Posterior vena cava (tissue), 2 donors: ENCODE data around the gene CAMTA2. TPM values are rescaled to one million over a fixed set of nuclear protein-coding genes. Genes with fewer than 3 reads are reported as not detected.

ENCODE experiments used
- DNase-seq: peaks from one replicate; pipeline ENCODE4 v3.0.0-alpha.2; 2020; ENCODE audit warnings: low spot score
- intact Hi-C, 2 donors: fragments of 100-400 bp; cut with DNase I; formaldehyde crosslinking; loops; one replicate each; pipeline versions ENCODE4 v1.14.1 to v1.14.2; 2022 to 2023
- total RNA-seq, 2 donors: library from RNA; stranded (reverse); fragmentation: NEBNext Ultra II Directional; extraction: Animal tissue kit (Norgen Biotek cat#: 25700); gene quantifications; one replicate each; pipeline ENCODE4 v1.2.1, GENCODE V29; 2021
- donor health status: DM: yes; HTN: yes; CAD: no.
- donor health status: DM: yes; HTN: yes; CAD: no.

Gene CAMTA2
- total RNA-seq, 2 donors from 2014 or later, result 52.0 to 72.2 TPM

DNA sequence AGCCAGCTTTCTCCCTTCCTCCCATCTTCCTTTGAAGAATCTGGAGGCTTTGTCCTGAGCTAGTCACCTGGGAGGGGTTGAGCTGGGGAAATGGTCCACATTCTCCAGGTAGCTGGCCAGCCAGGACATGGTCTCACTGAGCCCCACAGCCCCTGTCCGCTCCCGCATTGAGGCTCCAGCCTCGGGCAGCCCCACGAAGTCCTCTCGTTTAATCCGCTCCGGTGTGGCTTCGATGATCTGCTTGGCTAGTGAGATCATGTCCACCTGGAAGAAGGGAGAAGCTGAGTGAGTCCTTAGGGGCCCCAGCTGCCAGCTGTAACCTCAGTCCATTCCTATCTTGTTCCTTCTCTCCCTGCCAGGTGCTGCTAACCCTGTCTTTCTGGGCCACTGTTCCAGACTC, 17.2 kb downstream of the CAMTA2 start:
- intact Hi-C loops, result no loop called here
- no peak for DNase-seq

DNA sequence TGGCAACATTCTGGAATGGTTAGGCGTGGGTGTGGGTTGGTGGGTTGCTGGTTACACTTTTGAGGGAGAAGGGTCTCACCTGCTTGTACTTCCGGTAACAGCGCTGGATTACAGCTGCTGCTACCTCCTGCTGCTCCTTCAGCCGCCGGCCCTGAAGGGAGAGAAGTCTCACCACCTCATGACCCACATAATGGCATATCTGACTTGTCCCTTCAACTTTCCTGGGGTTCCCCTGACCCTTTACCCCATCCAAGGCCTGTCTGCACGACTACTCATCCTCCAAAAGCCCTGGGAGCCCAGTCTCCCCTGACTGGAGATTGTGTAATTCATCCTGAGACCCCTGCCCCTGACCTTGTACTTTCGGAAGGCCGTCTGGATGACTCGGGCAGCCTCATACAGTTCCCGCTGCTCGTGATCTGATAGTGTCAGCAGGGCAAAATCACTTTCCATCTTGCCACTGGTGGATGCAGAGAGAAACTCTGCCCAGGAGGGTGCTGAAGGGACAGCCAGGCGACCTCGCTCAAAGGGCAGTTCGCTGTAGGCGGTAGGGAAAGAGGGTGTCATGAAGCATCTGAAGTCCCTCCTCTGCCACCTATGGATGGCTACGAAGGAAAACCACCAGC, 17.8 kb downstream of the CAMTA2 start:
- DNase-seq, result no peak
- intact Hi-C loops, result no loop called here

DNA sequence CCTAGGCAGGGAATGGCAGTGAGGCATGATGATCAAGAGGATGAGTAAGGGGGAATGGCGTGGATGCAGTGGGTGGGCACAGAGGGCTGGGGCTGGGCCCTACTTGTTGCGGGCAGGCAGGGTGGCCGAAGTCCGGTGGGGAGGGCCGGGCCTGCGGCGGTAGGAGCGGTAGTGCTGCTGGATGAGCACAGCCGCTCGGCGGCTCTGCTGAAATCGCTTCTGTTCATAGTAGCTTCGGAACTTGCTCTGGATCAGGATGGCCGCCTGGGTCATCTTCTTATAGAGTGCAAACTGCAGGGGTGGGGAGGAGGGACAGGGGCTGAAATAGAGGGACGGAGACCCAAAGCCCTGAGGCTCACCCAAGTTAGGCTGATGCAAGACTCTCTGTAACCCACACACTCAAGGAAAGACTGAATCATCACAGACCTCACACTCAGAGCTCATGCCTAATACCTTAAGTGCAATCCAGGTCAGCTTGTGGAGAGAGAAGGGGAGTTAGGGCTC, 18.4 kb downstream of the CAMTA2 start:
- intact Hi-C loops, result no loop called here

DNA sequence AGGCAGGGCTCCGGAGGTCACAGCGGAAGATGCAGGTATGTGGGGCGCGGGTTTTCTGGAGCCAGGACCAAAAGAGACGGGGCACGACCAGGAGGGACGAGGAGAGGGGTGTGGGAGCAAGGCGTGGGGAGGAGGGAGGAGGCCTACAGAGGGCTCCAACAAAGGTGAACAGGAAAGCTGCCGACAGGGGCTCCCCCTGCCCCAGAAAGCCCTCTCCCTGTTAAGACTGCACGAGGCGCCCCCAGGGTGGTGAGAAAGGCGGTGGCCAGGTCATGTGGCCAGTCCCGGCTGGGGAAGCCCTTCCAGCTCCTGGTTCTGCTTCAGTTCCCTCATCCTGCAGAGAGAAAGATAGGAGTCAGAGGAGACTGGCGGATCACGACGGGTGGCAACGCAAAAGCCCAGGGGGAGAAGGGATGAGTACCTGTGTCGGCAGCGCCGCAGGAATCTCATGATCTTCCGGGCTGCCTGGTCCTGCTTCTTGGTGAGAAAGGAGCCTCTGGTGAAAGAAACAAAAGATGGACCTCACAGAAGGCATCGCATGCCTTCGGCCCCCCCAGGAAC, 18.9 kb downstream of the CAMTA2 start:
- intact Hi-C loops, result no loop called here
- DNase-seq, result no peak

More for the DNA sequence above, 18.4 kb downstream of the CAMTA2 start:
- no peak for DNase-seq

DNA sequence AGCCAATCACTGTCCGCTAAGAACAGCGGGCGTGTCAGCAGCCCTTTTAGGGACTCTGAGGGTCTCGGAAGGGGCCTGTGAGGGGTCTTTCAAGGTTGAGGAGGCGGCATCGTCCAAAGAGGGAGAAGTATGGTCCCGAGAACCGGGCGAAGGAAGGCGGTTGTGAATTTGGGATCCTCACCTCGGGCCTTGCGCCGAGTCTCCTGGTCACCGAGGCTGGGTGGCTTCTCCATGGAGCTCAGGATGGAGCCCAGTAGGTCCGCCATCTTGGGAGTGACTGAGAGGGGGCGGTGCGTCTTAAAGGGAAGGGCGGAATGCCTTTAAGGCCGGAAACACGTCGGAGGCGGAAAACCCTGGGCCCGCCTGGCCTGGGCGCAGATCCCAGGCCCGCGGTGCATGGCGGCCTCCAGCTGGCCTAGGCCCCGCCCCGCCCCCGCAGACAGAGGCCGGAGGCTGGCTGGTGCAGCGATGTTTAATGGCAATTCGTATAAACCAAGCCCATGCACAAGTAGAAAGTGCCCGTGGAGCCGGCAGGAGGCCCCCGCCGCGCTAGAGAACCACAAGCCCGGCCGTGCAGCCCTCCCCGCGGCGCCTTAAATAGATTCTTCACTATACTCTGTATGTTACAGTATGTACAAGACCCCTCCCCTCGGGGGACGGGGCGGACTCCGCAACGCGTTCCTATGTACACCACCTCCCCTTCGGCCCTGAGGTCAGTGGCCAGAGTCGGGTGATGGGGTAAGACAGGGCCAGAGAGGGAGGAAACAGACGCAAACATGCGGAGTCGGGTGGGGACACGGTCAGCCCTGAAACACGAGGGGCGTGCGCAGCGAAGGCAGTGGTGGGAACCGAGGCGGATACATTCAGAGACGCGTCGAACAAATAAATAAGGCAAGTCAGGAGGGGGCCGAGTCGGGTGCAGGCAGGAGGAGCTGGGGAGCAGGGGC, 19.7 kb downstream of the CAMTA2 start, which contains the start of gene SPAG7:
SPAG7 (minus strand) TSS at position 279 of the 947 bp plus-strand sequence; CDS start at position 266, 13 bp downstream.
- peak; percentile 98 for DNase-seq
- intact Hi-C loops, result no loop called here

DNA sequence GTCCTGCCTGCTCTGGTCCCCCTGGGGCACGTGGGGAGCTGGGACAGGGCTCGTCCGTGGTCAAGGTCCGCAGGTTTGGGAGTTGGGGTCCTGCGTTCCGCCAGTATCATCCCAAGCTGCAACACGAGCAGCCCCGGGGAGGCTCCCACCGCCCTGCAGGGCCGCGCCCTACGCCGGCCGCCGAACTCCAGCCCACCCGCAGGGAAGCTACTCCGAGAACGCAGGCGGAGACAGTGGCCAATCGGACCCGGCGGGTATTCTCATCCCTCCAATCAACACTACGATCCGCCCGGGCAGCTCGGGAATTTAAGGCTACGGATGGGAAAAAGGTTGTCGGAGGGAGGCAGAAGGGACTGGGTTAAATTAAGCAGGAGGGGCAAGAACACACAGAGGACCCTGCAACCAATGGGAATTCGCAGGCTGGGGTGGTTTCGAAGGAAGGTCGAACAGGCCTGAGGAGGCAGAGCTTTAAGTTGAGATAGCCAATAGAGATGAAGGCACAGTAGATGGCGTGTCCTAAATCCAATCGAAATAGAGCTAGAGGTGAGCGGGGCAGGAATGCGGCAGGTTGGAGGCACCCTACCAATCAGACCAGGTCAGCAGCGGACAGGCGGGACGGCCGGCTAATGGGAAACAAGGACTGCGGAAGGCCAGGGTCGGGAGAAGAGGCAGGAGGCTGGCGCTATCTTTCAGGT, 20.5 kb downstream of the CAMTA2 start:
- intact Hi-C loops, result no loop called here
- peak; percentile 99 for DNase-seq

DNA sequence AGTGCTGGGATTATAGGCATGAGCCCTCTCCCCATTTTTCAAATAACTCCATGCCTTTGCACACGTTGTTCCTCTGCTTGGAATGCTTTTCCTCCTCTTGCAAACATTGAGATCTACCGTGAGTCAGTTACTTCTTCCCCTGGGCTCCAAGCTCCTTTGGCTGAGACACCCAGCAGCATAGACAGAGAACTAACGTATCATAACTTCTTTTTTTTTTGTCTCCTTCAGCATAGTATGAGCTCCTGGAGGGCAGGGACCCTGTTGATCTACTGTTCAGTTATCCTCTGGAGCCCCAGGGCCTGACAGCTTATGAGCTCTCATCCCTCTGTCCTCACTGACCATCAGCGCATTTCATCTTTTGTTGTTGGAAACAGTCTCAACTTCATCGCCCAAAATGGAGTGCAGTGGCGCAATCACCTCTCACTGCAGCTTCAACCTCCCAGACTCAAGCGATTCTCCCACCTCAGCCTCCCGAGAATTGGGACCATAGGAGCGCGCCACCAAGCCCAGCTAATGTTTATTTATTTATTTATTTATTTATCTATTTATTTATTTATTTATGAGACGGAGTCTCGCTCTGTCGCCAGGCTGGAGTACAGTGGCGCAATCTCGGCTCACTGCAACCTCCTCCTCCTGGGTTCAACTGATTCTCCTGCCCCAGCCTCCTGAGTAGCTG, 22.0 kb downstream of the CAMTA2 start:
- intact Hi-C loops, result no loop called here
- DNase-seq, result no peak

DNA sequence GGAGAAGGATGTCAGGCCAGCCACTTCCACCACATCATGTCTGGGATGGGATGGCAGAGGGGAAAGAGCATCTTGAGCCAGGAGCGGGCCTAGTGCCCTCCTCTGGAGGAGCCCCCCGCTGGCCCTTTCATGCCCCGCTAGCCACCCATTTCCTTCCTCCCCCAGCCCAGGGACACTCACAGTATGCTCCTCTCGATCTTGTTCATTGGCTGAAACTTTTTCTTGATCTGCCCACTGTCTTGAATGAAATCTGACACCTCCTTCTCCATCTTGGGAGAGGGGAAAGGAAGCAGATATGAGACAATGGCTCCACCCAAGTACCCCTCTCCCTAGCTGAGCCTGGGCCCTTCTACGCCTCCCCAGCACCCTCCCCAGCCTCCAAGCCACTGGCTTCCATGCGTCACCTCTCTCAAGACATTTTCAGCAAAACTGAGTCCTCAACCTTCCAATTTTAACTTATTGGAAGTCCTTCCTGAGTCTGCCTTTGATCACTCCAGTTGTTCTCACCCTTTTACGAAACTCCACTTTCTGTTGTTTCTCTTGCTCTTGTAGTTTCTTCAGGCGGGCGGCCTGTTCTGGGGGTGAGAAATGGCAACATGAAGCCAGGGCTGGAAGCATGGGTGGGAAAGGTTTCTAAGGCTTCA, 27.1 kb downstream of the CAMTA2 start:
- intact Hi-C loops, result no loop called here
- DNase-seq, result no peak

DNA sequence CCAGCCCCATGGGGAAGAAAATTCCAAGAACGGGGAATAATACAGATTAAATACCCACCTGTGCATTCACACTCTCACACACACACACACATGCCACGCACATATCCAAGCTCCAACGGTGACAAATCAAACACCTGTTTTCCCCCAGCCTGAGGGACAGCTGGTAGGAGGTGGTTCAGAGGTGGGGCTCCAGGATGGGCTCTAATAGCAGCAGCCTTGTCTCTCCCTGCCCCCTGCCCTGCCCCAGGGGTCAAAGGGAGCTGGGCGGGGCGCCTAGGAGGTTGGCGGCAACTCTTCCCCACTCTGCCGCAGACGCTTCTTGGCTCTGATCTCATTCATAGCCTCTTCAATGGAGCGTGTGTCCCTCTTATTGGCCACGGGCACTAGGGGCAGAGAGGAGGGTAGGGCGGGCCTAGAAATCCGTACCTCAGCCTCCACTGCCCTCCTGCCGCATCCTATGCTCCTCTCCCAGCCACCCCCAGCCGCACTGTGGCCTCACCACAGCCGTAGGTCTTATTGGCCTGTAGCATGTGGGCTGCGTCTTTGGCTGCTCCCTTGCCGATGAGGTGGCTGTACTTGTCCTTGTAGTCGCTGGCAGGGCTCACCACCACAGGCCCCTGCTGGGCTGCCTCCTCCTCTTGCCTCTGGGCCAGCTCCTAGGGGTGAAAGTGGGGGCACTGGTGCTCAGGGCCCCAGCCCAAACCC, 28.1 kb downstream of the CAMTA2 start:
- intact Hi-C loops, result loop anchor here in 1 of 2 donors (10.0 kb wide), 1 partner anchor 235 kb away; the partner anchor contains the start of gene ZNF594
- DNase-seq, result no peak

DNA sequence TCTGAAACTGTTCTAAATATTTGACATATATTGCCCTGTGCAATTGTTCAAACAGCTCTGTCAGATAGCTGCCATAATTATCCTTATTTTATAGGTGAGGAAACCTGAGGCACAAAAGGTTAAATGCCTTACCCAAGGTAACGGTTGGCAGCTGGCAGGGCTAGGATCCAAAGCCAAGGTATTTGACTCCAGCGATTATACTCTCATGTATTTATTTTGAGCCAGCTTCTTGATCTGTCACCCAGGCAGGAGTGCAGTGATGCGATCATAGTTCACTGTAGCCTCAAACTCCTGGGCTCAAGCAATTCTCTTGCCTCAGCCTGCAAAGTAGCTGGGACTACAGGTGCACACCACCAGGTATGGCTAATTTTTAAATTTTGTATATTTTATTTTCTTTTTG, 29.4 kb downstream of the CAMTA2 start:
- DNase-seq, result no peak
- intact Hi-C loops, result loop anchor here in 1 of 2 donors (10.0 kb wide), 1 partner anchor 237 kb away; the partner anchor contains the start of gene ZNF594

DNA sequence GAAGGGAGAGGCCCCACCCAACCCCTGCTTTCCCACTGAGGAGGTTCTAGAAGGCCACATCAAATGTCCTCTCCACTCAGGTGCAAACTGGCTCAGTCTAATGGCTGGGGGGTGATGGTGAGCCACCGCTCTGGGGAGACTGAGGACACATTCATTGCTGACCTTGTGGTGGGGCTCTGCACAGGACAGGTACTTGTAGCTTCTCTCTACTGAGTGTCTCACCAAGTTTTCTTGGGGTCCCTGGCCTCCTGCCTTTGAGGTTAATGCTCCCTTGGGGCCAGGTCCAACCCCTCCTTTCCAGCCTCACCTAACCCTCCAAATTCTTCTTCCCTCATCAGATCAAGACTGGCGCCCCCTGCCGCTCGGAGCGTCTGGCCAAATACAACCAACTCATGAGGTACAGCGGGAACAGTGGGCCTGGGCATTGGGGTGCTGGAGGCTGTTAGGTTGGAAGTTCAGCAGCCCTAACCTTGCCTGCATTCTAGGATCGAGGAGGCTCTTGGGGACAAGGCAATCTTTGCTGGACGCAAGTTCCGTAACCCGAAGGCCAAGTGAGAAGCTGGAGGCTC, 30.9 kb downstream of the CAMTA2 start:
- no peak for DNase-seq
- intact Hi-C loops, result loop anchor here in 1 of 2 donors (10.0 kb wide), 1 partner anchor 238 kb away; the partner anchor contains the start of gene ZNF594

DNA sequence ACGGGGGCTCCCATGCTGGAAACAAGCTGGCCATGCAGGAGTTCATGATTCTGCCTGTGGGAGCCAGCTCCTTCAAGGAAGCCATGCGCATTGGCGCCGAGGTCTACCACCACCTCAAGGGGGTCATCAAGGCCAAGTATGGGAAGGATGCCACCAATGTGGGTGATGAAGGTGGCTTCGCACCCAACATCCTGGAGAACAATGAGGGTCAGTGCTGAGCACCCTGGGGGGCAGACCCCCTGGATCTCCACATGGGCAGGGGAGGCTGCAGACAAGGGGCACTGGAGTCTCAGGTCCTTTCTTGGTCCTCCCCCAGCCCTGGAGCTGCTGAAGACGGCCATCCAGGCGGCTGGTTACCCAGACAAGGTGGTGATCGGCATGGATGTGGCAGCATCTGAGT, 32.4 kb downstream of the CAMTA2 start:
- no peak for DNase-seq

DNA sequence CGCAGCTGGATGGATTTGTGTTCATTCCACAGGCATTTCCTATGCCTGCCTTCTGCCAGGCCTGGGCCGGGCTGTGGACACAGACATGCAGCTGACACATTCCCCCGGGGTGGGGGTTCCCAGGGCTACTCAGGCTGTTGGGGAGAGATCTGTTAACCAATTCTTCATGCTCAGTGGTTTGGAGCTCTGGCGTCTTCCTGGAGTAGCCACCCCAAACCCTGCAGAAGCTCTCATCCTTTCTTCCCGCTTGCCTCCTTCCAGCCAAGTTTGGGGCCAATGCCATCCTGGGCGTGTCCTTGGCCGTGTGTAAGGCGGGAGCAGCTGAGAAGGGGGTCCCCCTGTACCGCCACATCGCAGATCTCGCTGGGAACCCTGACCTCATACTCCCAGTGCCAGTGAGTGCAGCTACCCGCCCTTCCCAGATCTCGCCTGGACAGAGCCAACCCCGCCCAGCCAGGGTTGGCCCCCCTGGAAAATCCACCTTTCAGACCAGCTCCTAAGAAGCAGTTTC, 34.0 kb downstream of the CAMTA2 start:
- DNase-seq, result no peak

More for the DNA sequence above, 32.4 kb downstream of the CAMTA2 start:
- intact Hi-C loops, result loop anchor here in 1 of 2 donors (10.0 kb wide), 1 partner anchor 240 kb away; the partner anchor contains the start of gene ZNF594

DNA sequence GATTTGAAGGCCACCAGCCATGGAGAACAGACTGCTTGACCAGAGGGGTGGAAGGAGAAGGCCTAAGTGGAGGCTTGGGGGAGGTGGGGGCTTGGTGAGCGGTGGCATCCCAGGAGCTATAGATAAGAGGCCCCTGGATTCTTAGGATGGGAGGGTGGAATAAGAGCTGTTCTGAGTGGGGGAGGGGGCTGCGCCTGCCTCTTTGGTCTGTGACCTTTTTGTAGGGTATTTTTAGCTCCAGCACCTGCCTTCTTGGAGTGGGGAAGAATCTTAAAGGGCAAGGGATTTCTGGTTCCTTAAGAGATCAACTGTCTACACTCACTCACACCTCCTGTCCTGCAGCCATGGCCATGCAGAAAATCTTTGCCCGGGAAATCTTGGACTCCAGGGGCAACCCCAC, 36.0 kb downstream of the CAMTA2 start:
- intact Hi-C loops, result loop anchor here in 1 of 2 donors (10.0 kb wide), 1 partner anchor 243 kb away; the partner anchor contains the start of gene ZNF594
- DNase-seq, result no peak

More for the DNA sequence above, 34.0 kb downstream of the CAMTA2 start:
- intact Hi-C loops, result loop anchor here in 1 of 2 donors (10.0 kb wide), 1 partner anchor 241 kb away; the partner anchor contains the start of gene ZNF594

DNA sequence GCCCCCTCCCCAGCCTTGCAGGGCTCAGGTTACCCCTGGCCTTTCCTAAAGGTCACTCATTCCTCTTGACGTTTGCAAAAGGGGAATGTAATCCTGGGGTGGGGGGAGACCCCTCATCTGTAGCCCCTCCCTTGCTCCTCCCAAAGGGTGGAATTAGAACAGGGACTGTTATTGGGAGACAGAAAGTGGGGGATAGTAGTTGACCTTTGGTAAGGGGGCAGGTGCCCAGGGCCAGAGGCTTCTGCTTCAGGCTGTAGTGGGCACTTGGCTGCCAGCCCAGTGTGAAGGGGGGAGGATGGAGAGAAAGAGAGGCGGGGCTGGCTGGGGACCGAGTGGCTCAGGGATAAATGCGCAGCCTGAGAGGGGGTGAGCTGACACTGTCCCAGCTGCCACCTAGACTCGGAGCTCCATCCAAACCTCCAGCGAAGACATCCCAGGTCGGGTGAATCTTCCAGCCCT, 36.7 kb downstream of the CAMTA2 start, which contains the start of gene ENO3:
ENO3 (plus strand) TSS at position 374 of the 459 bp plus-strand sequence. CDS start 711 bp downstream, outside the sequence.
- DNase-seq, result no peak
- intact Hi-C loops, result loop anchor here in 1 of 2 donors (10.0 kb wide), 1 partner anchor 244 kb away; the partner anchor contains the start of gene ZNF594

DNA sequence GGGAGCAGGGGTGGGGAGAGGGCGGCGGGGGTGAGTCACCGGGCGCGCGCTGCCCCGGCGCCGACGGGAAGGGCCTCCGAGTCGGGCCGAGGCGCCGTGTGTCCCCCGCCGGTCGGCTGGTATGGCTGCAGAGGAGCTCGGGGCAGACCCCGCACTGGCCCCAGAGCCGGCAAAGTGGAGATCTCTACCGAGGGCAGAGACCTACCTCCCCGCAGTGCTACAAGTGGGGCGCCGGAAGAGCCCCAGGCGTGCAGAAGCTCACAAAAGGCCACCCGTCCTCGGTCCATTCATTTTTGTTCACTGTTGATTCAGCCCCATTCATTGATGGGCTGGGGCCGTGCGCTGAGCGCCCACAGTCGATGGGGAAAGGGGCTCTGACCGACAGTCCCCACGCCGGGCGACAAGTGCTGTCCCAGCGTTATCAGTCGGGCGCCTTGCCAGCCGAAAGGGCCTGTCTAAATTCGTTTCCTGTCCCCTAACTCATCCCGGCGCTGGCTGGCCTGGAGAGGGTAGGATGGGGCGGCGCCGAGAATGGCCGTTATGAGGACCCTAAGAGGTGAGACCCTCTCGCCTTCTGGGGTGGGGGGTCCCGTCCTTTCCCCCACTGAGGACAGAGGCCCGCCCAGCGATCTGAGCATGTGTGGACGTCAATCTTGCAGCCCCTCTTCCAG, 37.3 kb downstream of the CAMTA2 start:
- peak; percentile 90 for DNase-seq

More for the DNA sequence above, 37.3 kb downstream of the CAMTA2 start:
- intact Hi-C loops, result loop anchor here in 1 of 2 donors (10.0 kb wide), 1 partner anchor 245 kb away; the partner anchor contains the start of gene ZNF594
